Measurements from ENCODE around the gene HASPIN.

- TF ChIP-seq POLR2A (IDR thresholded peaks at IDR 0.05) (no peak), CTCF (IDR thresholded peaks at IDR 0.05) (no peak)
These were observed 34.8 kb upstream of the HASPIN start for GRCh38 chr17:3688852-3689261.
